CD4-positive, alpha-beta memory T cell (primary cell): ENCODE data around the gene NUBPL. TPM values are rescaled to one million over a fixed set of nuclear protein-coding genes. Genes with fewer than 3 reads are reported as not detected.

Experiments used
- CTCF ChIA-PET: fragments of 350-600 bp; sonication (Branson Sonifier 250); formaldehyde crosslinking; loops from one replicate; lab custom pipeline; 2021; ENCODE audit warnings: inconsistent platforms; ENCODE audit not compliant: partially characterized antibody; lab: Charles Lee
- POLR2A ChIA-PET: fragments of 350-600 bp; sonication (Branson Sonifier 250); formaldehyde crosslinking; loops from one replicate; lab custom pipeline; 2021; ENCODE audit not compliant: partially characterized antibody; lab: Charles Lee
- DNase-seq, 5 donors: peaks; one replicate each; pipeline versions ENCODE4 v3.0.0 to v3.0.0-alpha.2; 2020 to 2022; ENCODE audit warnings: mixed read lengths in 1 of 5
- H3K27ac ChIP-seq: one replicate; pipeline ENCODE4 v1.7.0; 2013; ENCODE audit warnings: low read depth, low read length
- H3K27me3 ChIP-seq: 2 replicates; pipeline ENCODE4 v1.7.0; 2013; ENCODE audit warnings: mild to moderate bottlenecking, low read length, moderate library complexity; ENCODE audit not compliant: insufficient read depth
- H3K36me3 ChIP-seq: 2 replicates; pipeline ENCODE4 v1.7.0; 2013; ENCODE audit warnings: mild to moderate bottlenecking, low read length, moderate library complexity; ENCODE audit not compliant: insufficient read depth
- H3K4me1 ChIP-seq: 2 replicates; pipeline ENCODE4 v1.7.0; 2013; ENCODE audit warnings: mild to moderate bottlenecking, low read length, moderate library complexity; ENCODE audit not compliant: insufficient read depth
- H3K4me3 ChIP-seq, 2 donors: one replicate each; pipeline ENCODE4 v1.7.0; 2013; ENCODE audit warnings: low read length in 2 of 2, mild to moderate bottlenecking in 1 of 2
- H3K9me3 ChIP-seq, 2 donors: one replicate each; pipeline ENCODE4 v1.7.0; 2013; ENCODE audit warnings: low read length in 2 of 2, control low read depth in 1 of 2; ENCODE audit not compliant: control insufficient read depth in 1 of 2
- H3K27ac Mint-ChIP-seq, 7 donors: one replicate each; pipeline ENCODE4 v1.8.0; 2020 to 2021; ENCODE audit warnings: mixed read lengths in 7 of 7, mild to moderate bottlenecking in 6 of 7, inconsistent platforms in 3 of 7, moderate library complexity in 3 of 7
- H3K27me3 Mint-ChIP-seq, 2 donors: one replicate each; pipeline ENCODE4 v1.8.0; 2020 to 2021; ENCODE audit warnings: mixed read lengths in 2 of 2
- H3K36me3 Mint-ChIP-seq, 2 donors: one replicate each; pipeline ENCODE4 v1.8.0; 2020 to 2021; ENCODE audit warnings: mixed read lengths in 2 of 2, inconsistent platforms in 1 of 2, mild to moderate bottlenecking in 1 of 2
- H3K4me1 Mint-ChIP-seq, 4 donors: one replicate each; pipeline ENCODE4 v1.8.0; 2020 to 2021; ENCODE audit warnings: mixed read lengths in 4 of 4, mild to moderate bottlenecking in 1 of 4
- H3K4me3 Mint-ChIP-seq, 8 donors: one replicate each; pipeline ENCODE4 v1.8.0; 2020 to 2021; ENCODE audit warnings: mixed read lengths in 8 of 8, mild to moderate bottlenecking in 7 of 8, moderate library complexity in 6 of 8, inconsistent platforms in 3 of 8
- H3K9me3 Mint-ChIP-seq, 8 donors: one replicate each; pipeline ENCODE4 v1.8.0; 2020 to 2021; ENCODE audit warnings: mixed read lengths in 8 of 8, mild to moderate bottlenecking in 5 of 8, inconsistent platforms in 3 of 8, moderate library complexity in 1 of 8
- intact Hi-C: fragments of 100-400 bp; cut with micrococcal nuclease; formaldehyde crosslinking; loops from one replicate; pipeline ENCODE4 v1.15.1; 2023
- polyA plus RNA-seq, 2 donors: library from polyadenylated mRNA; unstranded; fragments of 300-500 nt; fragmentation: Illumina TruSeq; gene quantifications; one replicate each; pipeline ENCODE4 v1.2.3, GENCODE V29; 2021
- total RNA-seq, 2 experiments: library from RNA; stranded (reverse); gene quantifications; one replicate each; pipeline ENCODE4 v1.2.3, GENCODE V29; 2021

The NUBPL gene
- total and polyA plus RNA-seq, 4 experiments from 2014 or later: 7.2 to 10.1 (median 7.4) TPM

DNA sequence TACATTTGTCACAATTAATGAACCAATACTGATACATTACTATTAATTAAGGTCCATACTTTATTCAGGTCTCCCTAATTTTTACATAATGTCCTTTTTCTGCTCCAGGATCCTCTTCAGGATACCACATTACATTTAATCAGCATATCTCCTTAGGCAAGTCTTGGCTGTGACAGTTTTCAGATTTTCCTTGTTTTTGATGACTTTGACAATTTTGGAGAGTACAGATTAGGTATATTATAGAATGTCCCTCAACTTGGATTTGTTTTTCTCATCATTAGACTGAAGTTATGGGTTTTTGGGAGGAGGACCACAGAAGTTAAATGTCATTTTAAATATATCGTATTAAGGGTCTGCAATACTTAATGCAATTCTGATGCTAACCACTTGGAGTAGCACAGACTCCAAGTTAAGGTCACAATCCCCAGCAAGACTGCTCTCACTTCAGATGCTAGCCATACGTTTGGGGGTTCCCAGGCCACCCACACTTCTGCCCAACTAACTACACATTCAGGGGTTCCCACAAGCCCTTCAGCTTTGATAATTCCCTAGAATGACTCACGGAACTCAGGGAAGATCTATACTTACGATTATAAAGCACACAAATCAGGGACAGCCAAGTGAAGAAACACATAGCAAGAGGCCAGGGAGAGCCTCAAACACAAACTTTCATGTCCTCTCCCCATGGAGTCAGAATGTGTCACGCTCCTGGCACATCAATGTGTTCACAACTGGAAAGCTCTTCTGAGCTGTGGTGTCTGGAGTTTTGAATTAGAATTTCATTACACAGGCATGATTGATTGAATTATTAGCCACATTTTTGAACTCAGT is 17.0 kb upstream of the NUBPL start:
- CTCF ChIA-PET: no interaction called here
- Mint-ChIP-seq H3K4me1 (no peaks in the 10 kb centered on the region), H3K27ac (no peak overlapping the region), H3K36me3 (no peaks in the 10 kb centered on the region), H3K27me3 (peaks cover 16 to 23% of the 10 kb centered on the region in 2 donors), H3K4me3 (no peak overlapping the region), H3K9me3 (peaks cover 0 to 4% (median 0%) of the 10 kb centered on the region in 8 donors)
- intact Hi-C loops: no loop called here
- H3K27ac ChIP-seq: no peak overlapping the region
- H3K4me1 ChIP-seq: no peaks in the 10 kb centered on the region
- POLR2A ChIA-PET: no interaction called here
- no peaks in the 10 kb centered on the region for H3K36me3 ChIP-seq
- DNase-seq: no peak
- H3K27me3 ChIP-seq: no peaks in the 10 kb centered on the region
- H3K9me3 ChIP-seq: no peaks in the 10 kb centered on the region
- no peak overlapping the region for H3K4me3 ChIP-seq

DNA sequence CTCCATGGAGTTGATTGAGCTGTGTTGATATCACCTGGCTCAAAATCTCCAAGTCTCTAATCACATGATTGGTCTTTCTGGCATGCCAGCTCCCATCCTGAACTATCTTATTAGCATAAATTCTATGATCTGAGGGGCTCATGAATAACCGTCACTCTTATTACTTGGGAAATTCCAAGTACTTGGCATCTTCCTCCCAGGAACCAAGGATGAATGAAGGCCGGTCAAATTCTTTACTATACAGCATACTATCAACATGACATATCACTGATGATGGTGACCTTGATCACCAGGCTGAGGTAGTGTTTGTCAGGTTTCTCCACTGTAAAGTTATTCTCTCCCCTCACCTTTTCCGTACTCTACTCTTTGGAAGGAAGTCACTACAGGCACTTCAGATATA is 16.4 kb upstream of the NUBPL start:
- H3K4me3 Mint-ChIP-seq: no peak overlapping the region
- Histone ChIP-seq H3K36me3 (no peaks in the 10 kb centered on the region), H3K4me1 (no peaks in the 10 kb centered on the region), H3K27me3 (no peaks in the 10 kb centered on the region), H3K27ac (no peak overlapping the region), H3K4me3 (no peak overlapping the region), H3K9me3 (no peaks in the 10 kb centered on the region)
- intact Hi-C loops: no loop called here
- CTCF ChIA-PET: no interaction called here
- peaks cover 0 to 4% (median 0%) of the 10 kb centered on the region in 8 donors for H3K9me3 Mint-ChIP-seq
- POLR2A ChIA-PET: no interaction called here
- DNase-seq: no peak
- no peak overlapping the region for H3K27ac Mint-ChIP-seq
- H3K4me1 Mint-ChIP-seq: no peaks in the 10 kb centered on the region
- H3K27me3 Mint-ChIP-seq: peaks cover 19 to 28% of the 10 kb centered on the region in 2 donors
- no peaks in the 10 kb centered on the region for H3K36me3 Mint-ChIP-seq

DNA sequence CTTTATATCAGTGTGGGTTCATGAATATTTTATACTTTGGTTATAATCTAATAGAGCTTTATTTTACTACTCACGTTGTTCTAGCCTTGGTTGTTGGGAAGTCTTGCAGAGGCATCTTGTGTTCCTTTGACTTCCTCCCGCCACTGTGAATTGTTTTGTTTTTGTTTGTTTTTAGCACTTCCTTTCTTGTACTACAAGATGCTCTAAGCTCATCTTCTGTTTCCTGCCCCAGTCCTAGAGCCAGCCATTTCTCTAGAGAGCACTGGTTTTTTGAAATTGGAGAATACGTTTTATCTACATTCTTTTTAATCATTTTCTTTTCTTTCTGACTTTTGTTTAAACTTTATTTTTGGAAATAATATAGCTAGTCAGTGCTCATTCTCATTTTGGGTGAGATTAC is 15.9 kb upstream of the NUBPL start:
- Mint-ChIP-seq H3K36me3 (no peaks in the 10 kb centered on the region), H3K4me1 (no peaks in the 10 kb centered on the region), H3K27ac (no peak overlapping the region), H3K9me3 (peaks cover 0 to 4% (median 0%) of the 10 kb centered on the region in 8 donors), H3K27me3 (peaks cover 23 to 33% of the 10 kb centered on the region in 2 donors), H3K4me3 (no peak overlapping the region)
- no peaks in the 10 kb centered on the region for H3K36me3 ChIP-seq
- no peak for DNase-seq
- intact Hi-C loops: no loop called here
- no peak overlapping the region for H3K27ac ChIP-seq
- no peak overlapping the region for H3K4me3 ChIP-seq
- no peaks in the 10 kb centered on the region for H3K4me1 ChIP-seq
- no peaks in the 10 kb centered on the region for H3K27me3 ChIP-seq
- CTCF ChIA-PET: no interaction called here
- POLR2A ChIA-PET: no interaction called here
- H3K9me3 ChIP-seq: no peaks in the 10 kb centered on the region

DNA sequence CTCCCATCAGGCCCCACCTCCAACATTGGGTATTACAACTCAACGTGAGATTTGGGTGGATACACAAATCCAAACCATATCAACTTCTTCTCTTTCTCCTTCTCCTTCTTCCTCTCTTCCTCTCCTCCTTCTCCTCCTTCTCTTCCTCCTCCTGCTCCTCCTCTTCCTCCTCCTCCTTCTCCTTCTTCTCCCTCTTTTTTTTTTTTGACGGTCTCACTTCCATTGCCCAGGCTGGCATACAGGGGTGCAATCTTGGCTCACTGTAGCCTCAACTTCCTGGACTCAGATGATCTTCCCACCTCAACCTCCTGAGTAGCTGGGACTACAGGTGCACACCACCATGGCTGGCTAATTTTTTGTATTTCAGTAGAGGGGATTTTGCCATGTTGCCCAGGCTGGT is 11.4 kb upstream of the NUBPL start:
- Mint-ChIP-seq H3K9me3 (peaks cover 0 to 2% (median 0%) of the 10 kb centered on the region in 8 donors), H3K27me3 (peaks cover 24 to 35% of the 10 kb centered on the region in 2 donors), H3K4me1 (no peaks in the 10 kb centered on the region), H3K27ac (no peak overlapping the region), H3K36me3 (no peaks in the 10 kb centered on the region), H3K4me3 (no peak overlapping the region)
- ChIA-PET CTCF (no interaction called here), POLR2A (no interaction called here)
- Histone ChIP-seq H3K4me3 (no peak overlapping the region), H3K27me3 (peaks cover 4% of the 10 kb centered on the region), H3K36me3 (no peaks in the 10 kb centered on the region), H3K4me1 (no peaks in the 10 kb centered on the region), H3K27ac (no peak overlapping the region), H3K9me3 (no peaks in the 10 kb centered on the region)
- intact Hi-C loops: no loop called here
- DNase-seq: no peak

DNA sequence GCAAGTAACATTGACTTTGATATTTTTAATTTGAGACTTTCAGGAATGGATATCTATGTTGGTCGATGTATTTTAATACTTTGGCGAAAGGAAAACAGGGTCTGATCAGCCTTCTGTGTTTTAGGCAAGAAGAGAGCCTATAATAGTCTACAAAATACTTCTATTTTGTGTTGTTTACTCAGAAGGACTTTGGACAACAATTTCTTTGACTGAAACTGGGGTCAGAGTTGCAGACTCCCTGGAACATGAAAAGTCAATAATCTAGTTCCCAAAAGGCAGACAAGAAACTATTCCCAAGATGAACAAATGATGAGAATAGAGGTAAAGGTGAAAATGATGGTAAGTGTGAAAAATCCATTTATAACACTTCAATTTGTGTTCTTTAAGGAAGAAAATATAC is 10.6 kb upstream of the NUBPL start:
- H3K4me1 Mint-ChIP-seq: no peaks in the 10 kb centered on the region

DNA sequence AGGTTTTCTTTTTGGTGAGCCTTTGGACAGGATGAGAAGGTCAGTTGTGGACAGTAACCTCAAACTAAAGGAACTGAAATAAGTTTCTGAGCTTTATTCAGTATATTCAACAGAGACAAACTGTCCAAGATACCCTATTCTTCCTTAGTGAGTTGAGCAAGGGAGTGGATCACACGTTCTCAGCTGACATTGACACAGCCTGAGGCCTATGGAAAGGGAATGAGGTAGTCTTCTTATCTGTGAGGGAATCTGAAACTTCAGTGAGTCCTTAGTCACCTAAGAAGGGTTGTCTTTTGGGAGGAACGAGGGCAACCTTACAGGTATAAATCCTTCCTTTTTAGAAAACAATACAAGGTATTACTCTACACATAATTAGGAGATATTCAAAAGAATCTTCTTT is 5.0 kb upstream of the NUBPL start:
- Histone ChIP-seq H3K36me3 (no peaks in the 10 kb centered on the region), H3K27ac (no peak overlapping the region), H3K4me3 (no peak overlapping the region), H3K9me3 (no peaks in the 10 kb centered on the region), H3K27me3 (peaks cover 4% of the 10 kb centered on the region), H3K4me1 (peaks cover 7% of the 10 kb centered on the region)
- intact Hi-C loops: no loop called here
- ChIA-PET CTCF (no interaction called here), POLR2A (no interaction called here)
- peaks cover 0 to 2% of the 10 kb centered on the region in 2 donors for H3K36me3 Mint-ChIP-seq
- peaks cover 14 to 34% of the 10 kb centered on the region in 2 donors for H3K27me3 Mint-ChIP-seq
- peaks cover 0 to 1% (median 0%) of the 10 kb centered on the region in 8 donors for H3K9me3 Mint-ChIP-seq
- H3K4me3 Mint-ChIP-seq: no peak overlapping the region
- no peak overlapping the region for H3K27ac Mint-ChIP-seq
- DNase-seq: no peak
- H3K4me1 Mint-ChIP-seq: peaks cover 6 to 11% (median 9%) of the 10 kb centered on the region in 4 donors

More for the DNA sequence above, 10.6 kb upstream of the NUBPL start:
- H3K9me3 Mint-ChIP-seq: peaks cover 0 to 2% (median 0%) of the 10 kb centered on the region in 8 donors
- H3K4me1 ChIP-seq: no peaks in the 10 kb centered on the region
- H3K4me3 ChIP-seq: no peak overlapping the region
- ChIA-PET POLR2A (interaction anchor here (1.1 kb wide), 1 partner anchor 10 kb away, joined by 3 read pairs; the partner anchor contains the start of gene NUBPL), CTCF (no interaction called here)
- no peak overlapping the region for H3K27ac Mint-ChIP-seq
- H3K9me3 ChIP-seq: no peaks in the 10 kb centered on the region
- intact Hi-C loops: no loop called here
- no peaks in the 10 kb centered on the region for H3K36me3 ChIP-seq
- peaks cover 4% of the 10 kb centered on the region for H3K27me3 ChIP-seq
- no peak overlapping the region for H3K27ac ChIP-seq
- no peak for DNase-seq
- no peak overlapping the region for H3K4me3 Mint-ChIP-seq
- H3K36me3 Mint-ChIP-seq: no peaks in the 10 kb centered on the region
- peaks cover 26 to 38% of the 10 kb centered on the region in 2 donors for H3K27me3 Mint-ChIP-seq

DNA sequence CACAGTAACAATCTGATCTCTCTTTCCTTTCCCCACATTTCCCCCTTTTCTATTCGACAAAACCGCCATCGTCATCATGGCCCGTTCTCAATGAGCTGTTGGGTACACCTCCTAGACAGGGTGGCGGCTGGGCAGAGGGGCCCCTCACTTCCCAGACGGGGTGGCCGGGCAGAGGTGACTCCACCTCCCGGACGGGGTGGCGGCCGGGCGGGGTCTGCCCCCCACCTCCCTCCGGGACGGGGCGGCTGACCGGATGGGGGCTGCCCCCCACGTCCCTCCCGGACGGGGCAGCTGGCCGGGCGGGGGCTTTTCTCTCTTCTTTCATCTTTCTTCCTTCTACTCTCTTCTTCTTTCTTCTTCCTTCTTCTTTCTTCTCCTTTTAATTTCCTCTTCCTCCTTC is 1.3 kb upstream of the NUBPL start:
- POLR2A ChIA-PET: interaction anchor here (1.5 kb wide), 1 partner anchor 140 kb away, joined by 8 read pairs; the partner anchor contains the start of gene HEATR5A
- H3K9me3 Mint-ChIP-seq: peaks cover 0 to 4% (median 0%) of the 10 kb centered on the region in 8 donors
- peak overlapping the region in 6 of 7 donors; percentile 94 to 99 (median 98) for H3K27ac Mint-ChIP-seq
- H3K27me3 Mint-ChIP-seq: peaks cover 11 to 28% of the 10 kb centered on the region in 2 donors
- Histone ChIP-seq H3K9me3 (no peaks in the 10 kb centered on the region), H3K4me1 (peaks cover 17% of the 10 kb centered on the region), H3K27me3 (no peaks in the 10 kb centered on the region), H3K36me3 (no peaks in the 10 kb centered on the region), H3K4me3 (no peak overlapping the region), H3K27ac (no peak overlapping the region)
- peak overlapping the region in 1 of 8 donors; percentile 97 for H3K4me3 Mint-ChIP-seq
- DNase-seq: no peak
- peaks cover 0 to 10% of the 10 kb centered on the region in 2 donors for H3K36me3 Mint-ChIP-seq
- CTCF ChIA-PET: no interaction called here
- intact Hi-C loops: loop anchor here (2.0 to 5.0 kb wide), 4 partner anchors 353 to 938 kb away; partner anchors contain the start of genes AP4S1, HECTD1 and SCFD1
- H3K4me1 Mint-ChIP-seq: peaks cover 16 to 27% (median 21%) of the 10 kb centered on the region in 4 donors
